SK-N-SH (cell line): ENCODE measurements around the gene IDH1.

Source experiments
- CHD2 ChIP-seq: fragments of 150-350 bp; IDR thresholded peaks from 2 replicates; pipeline ENCODE4 v1.6.1; 2018; ENCODE audit warnings: low read length; ENCODE audit not compliant: partially characterized antibody
- CTCF ChIP-seq: fragments of 200-600 bp; sonication (generic); IDR thresholded peaks from 2 replicates; pipeline ENCODE4 v1.6.1; 2017; ENCODE audit warnings: antibody characterized with exemption, mild to moderate bottlenecking, moderate library complexity
- FOXM1 ChIP-seq: IDR thresholded peaks from 2 replicates; pipeline ENCODE4 v1.4.0; 2012; ENCODE audit warnings: low read depth, mild to moderate bottlenecking
- GABPA ChIP-seq: IDR thresholded peaks from 2 replicates; pipeline ENCODE4 v1.4.0; 2012; ENCODE audit warnings: low read depth, mild to moderate bottlenecking
- MAX ChIP-seq: IDR thresholded peaks from 2 replicates; pipeline ENCODE4 v1.4.0; 2012; ENCODE audit warnings: low read depth
- RCOR1 ChIP-seq: fragments of 150-350 bp; IDR thresholded peaks from 2 replicates; pipeline ENCODE4 v1.6.1; 2017; ENCODE audit warnings: antibody characterized with exemption, low read length
- SIN3A ChIP-seq: IDR thresholded peaks from 2 replicates; pipeline ENCODE4 v1.6.1; 2012; ENCODE audit warnings: low read depth, mild to moderate bottlenecking, low read length, moderate library complexity, borderline replicate concordance
- USF2 ChIP-seq: fragments of 150-350 bp; IDR thresholded peaks from 2 replicates; pipeline ENCODE4 v1.6.1; 2017; ENCODE audit warnings: antibody characterized with exemption, low read length, low read depth, borderline replicate concordance
- YY1 ChIP-seq: IDR thresholded peaks from 2 replicates; pipeline ENCODE4 v1.4.0; 2012; ENCODE audit warnings: low read depth, mild to moderate bottlenecking

GRCh38 chr2:208248601-208249000 lies 6.3 kb downstream of the IDH1 start:
- no peak for TF ChIP-seq MAX
- no peak for TF ChIP-seq SIN3A
- TF ChIP-seq CTCF: no peak
- no peak for TF ChIP-seq RCOR1
- TF ChIP-seq GABPA: no peak
- TF ChIP-seq FOXM1: no peak
- no peak for TF ChIP-seq CHD2
- TF ChIP-seq USF2: no peak
- no peak for TF ChIP-seq YY1
